Neuronal stem cell (in vitro differentiated cells): ENCODE measurements around the gene RPS2.
"Not testable (repeated sequence)": the region's sequence is repeated elsewhere in the genome, so short reads cannot be mapped to it uniquely, and the experiment has no call there.

Experiments
- DNase-seq: peaks from one replicate; pipeline ENCODE4 v3.0.0-alpha.2; 2013; ENCODE audit warnings: low spot score
- H2AFZ ChIP-seq: one replicate; pipeline ENCODE4 v1.6.1; 2013; ENCODE audit warnings: mild to moderate bottlenecking, low read length, inconsistent platforms
- H2AK5ac ChIP-seq: 2 replicates; pipeline ENCODE4 v1.6.1; 2013; ENCODE audit warnings: low read depth, mild to moderate bottlenecking, inconsistent platforms, low read length, moderate library complexity, mixed read lengths
- H2BK120ac ChIP-seq: 2 replicates; pipeline ENCODE4 v1.6.1; 2013; ENCODE audit warnings: low read depth, mild to moderate bottlenecking, inconsistent platforms, low read length, moderate library complexity, mixed read lengths
- H2BK12ac ChIP-seq: one replicate; pipeline ENCODE4 v1.6.1; 2013; ENCODE audit warnings: low read length, inconsistent platforms
- H2BK15ac ChIP-seq: 2 replicates; pipeline ENCODE4 v1.6.1; 2013; ENCODE audit warnings: mild to moderate bottlenecking, low read length, inconsistent platforms, mixed read lengths
- H2BK5ac ChIP-seq: one replicate; pipeline ENCODE4 v1.6.1; 2013; ENCODE audit warnings: inconsistent platforms, mild to moderate bottlenecking, low read length, moderate library complexity
- H3K14ac ChIP-seq: one replicate; pipeline ENCODE4 v1.6.1; 2013; ENCODE audit warnings: low read length, inconsistent platforms
- H3K18ac ChIP-seq: 2 replicates; pipeline ENCODE4 v1.6.1; 2013; ENCODE audit warnings: low read length, inconsistent platforms
- H3K23ac ChIP-seq: 2 replicates; pipeline ENCODE4 v1.6.1; 2013; ENCODE audit warnings: low read depth, mild to moderate bottlenecking, mixed read lengths, low read length, inconsistent platforms; ENCODE audit not compliant: poor library complexity
- H3K27ac ChIP-seq: replicated peaks from 3 replicates; pipeline ENCODE4 v1.5.1; 2013; ENCODE audit warnings: low read length, inconsistent platforms
- H3K27me3 ChIP-seq, 3 experiments: 2 replicates each; pipeline ENCODE4 v1.6.1; 2013; ENCODE audit warnings: low read length in 3 of 3, mild to moderate bottlenecking in 2 of 3, inconsistent platforms in 1 of 3, low read depth in 1 of 3, mixed read lengths in 1 of 3, moderate library complexity in 1 of 3; ENCODE audit not compliant: control insufficient read depth in 3 of 3, insufficient read depth in 3 of 3
- H3K36me3 ChIP-seq, 2 donors: replicated peaks in 1 of 2; 2 replicates each; pipeline ENCODE4 v1.6.1; 2013; ENCODE audit warnings: low read length in 2 of 2; ENCODE audit not compliant: control insufficient read depth in 2 of 2, insufficient read depth in 2 of 2
- H3K4ac ChIP-seq: 2 replicates; pipeline ENCODE4 v1.6.1; 2013; ENCODE audit warnings: inconsistent platforms, mild to moderate bottlenecking, low read length, moderate library complexity
- H3K4me1 ChIP-seq, 2 donors: 1 replicate in 1 of 2; 2 replicates in 1 of 2; pipeline ENCODE4 v1.6.1; 2013; ENCODE audit warnings: low read length in 2 of 2, low read depth in 1 of 2; ENCODE audit not compliant: control insufficient read depth in 2 of 2, insufficient read depth in 1 of 2
- H3K4me2 ChIP-seq: one replicate; pipeline ENCODE4 v1.6.1; 2013; ENCODE audit warnings: mild to moderate bottlenecking, low read length, inconsistent platforms; ENCODE audit not compliant: insufficient read depth, poor library complexity, severe bottlenecking
- H3K4me3 ChIP-seq, 2 donors: 2 replicates each; pipeline ENCODE4 v1.5.1; 2013; ENCODE audit warnings: low read length in 2 of 2, mild to moderate bottlenecking in 2 of 2, inconsistent platforms in 1 of 2, moderate library complexity in 1 of 2
- H3K79me1 ChIP-seq: one replicate; pipeline ENCODE4 v1.6.1; 2013; ENCODE audit warnings: low read depth, mild to moderate bottlenecking, inconsistent platforms, low read length, moderate library complexity
- H3K9ac ChIP-seq: one replicate; pipeline ENCODE4 v1.6.1; 2013; ENCODE audit warnings: mild to moderate bottlenecking, low read depth, low read length, inconsistent platforms; ENCODE audit not compliant: poor library complexity
- H3K9me3 ChIP-seq, 2 donors: replicated peaks in 1 of 2; 2 replicates each; pipeline versions ENCODE3 to v1.6.1; 2013; ENCODE audit warnings: low read length in 2 of 2, mild to moderate bottlenecking in 2 of 2, inconsistent platforms in 1 of 2, low read depth in 1 of 2, mixed read lengths in 1 of 2, moderate library complexity in 1 of 2; ENCODE audit not compliant: control insufficient read depth in 2 of 2, insufficient read depth in 1 of 2
- H4K8ac ChIP-seq: one replicate; pipeline ENCODE4 v1.6.1; 2013; ENCODE audit warnings: low read depth, mild to moderate bottlenecking, inconsistent platforms, low read length, moderate library complexity
- H4K91ac ChIP-seq: one replicate; pipeline ENCODE4 v1.6.1; 2013; ENCODE audit warnings: low read length, low read depth, mild to moderate bottlenecking, inconsistent platforms; ENCODE audit not compliant: poor library complexity
- WGBS, 2 donors: extraction: QIAGEN DNeasy Blood & Tissue Kit; methylation state at CpG; one replicate each; pipeline ENCODE4 v1.1.7; 2013; ENCODE audit warnings: missing lambda C conversion rate in 2 of 2, mixed read lengths in 1 of 2; ENCODE audit not compliant: insufficient read length in 2 of 2, insufficient replicate concordance in 1 of 2; ENCODE audit errors: extremely low coverage in 2 of 2; 5-methylcytosine and 5-hydroxymethylcytosine counted together

RPS2 gene

GRCh38 chr16:1965396-1966001, 873 bp upstream of the RPS2 start:
- H2AK5ac ChIP-seq: peak overlapping the region; percentile 53
- no peak overlapping the region for H4K91ac ChIP-seq
- peak overlapping the region; percentile 86 to 87 for H3K4me3 ChIP-seq
- peaks cover 13 to 14% of the 10 kb centered on the region in 2 donors for H3K4me1 ChIP-seq
- no peak overlapping the region for H3K14ac ChIP-seq
- H3K23ac ChIP-seq: peak overlapping the region; percentile 98
- no peak overlapping the region for H2BK12ac ChIP-seq
- peak overlapping the region; percentile 87 for H3K4me2 ChIP-seq
- no peaks in the 10 kb centered on the region for H3K27me3 ChIP-seq
- H2BK5ac ChIP-seq: no peak overlapping the region
- no peak overlapping the region for H2BK120ac ChIP-seq
- no peak for DNase-seq
- H3K79me1 ChIP-seq: peaks cover 14% of the 10 kb centered on the region
- peak overlapping the region; percentile 93 for H3K18ac ChIP-seq
- peak overlapping the region; percentile 90 for H2AFZ ChIP-seq
- no peaks in the 10 kb centered on the region for H3K9me3 ChIP-seq
- no peak overlapping the region for H3K27ac ChIP-seq
- peak overlapping the region; percentile 9 for H2BK15ac ChIP-seq
- H3K36me3 ChIP-seq: peaks cover 18 to 35% of the 10 kb centered on the region in 2 donors
- H4K8ac ChIP-seq: no peak overlapping the region
- peak overlapping the region; percentile 94 for H3K9ac ChIP-seq
- WGBS, 2 donors: no CpG with 5 or more reads among the region's 24 CpGs
- no peak overlapping the region for H3K4ac ChIP-seq

- no peak for DNase-seq
- Histone ChIP-seq H3K36me3 (peaks cover 18 to 36% of the 10 kb centered on the region in 2 donors), H4K8ac (no peak overlapping the region), H3K14ac (no peak overlapping the region), H3K27ac (no peak overlapping the region), H2BK120ac (no peak overlapping the region), H3K9me3 (no peaks in the 10 kb centered on the region), H3K4me3 (peak overlapping the region; percentile 87 to 96), H2AFZ (no peak overlapping the region), H2AK5ac (peak overlapping the region; percentile 98), H3K4me1 (peaks cover 14 to 15% of the 10 kb centered on the region in 2 donors), H3K4me2 (peak overlapping the region; percentile 88), H2BK5ac (peak overlapping the region; percentile 88), H2BK15ac (no peak overlapping the region), H3K27me3 (no peaks in the 10 kb centered on the region), H2BK12ac (no peak overlapping the region), H3K79me1 (peaks cover 18% of the 10 kb centered on the region), H4K91ac (no peak overlapping the region), H3K18ac (peak overlapping the region; percentile 94), H3K4ac (no peak overlapping the region), H3K23ac (peak overlapping the region; percentile 0), H3K9ac (peak overlapping the region; percentile 93)
- WGBS, 2 donors: no CpG with 5 or more reads among the region's 44 CpGs
Observed at GRCh38 chr16:1963806-1964505, 670 bp downstream of the RPS2 start.

- not testable (repeated sequence) for H3K27ac ChIP-seq
Observed at GRCh38 chr16:1962161-1963153, 2.2 kb downstream of the RPS2 start.

More at GRCh38 chr16:1962161-1963153, 2.2 kb downstream of the RPS2 start:
- peaks cover 18% of the 10 kb centered on the region for H3K79me1 ChIP-seq
- H3K27me3 ChIP-seq, H3K4ac ChIP-seq, H2BK12ac ChIP-seq, H3K9me3 ChIP-seq, H4K91ac ChIP-seq, H3K4me2 ChIP-seq, H2BK15ac ChIP-seq, H3K18ac ChIP-seq, H2BK120ac ChIP-seq, H4K8ac ChIP-seq, DNase-seq, H2AFZ ChIP-seq, H2BK5ac ChIP-seq, H3K14ac ChIP-seq, H2AK5ac ChIP-seq: not testable (repeated sequence)
- H3K23ac ChIP-seq: peak overlapping the region; percentile 8
- no CpG with 5 or more reads among the region's 37 CpGs for WGBS, 2 donors
- peak overlapping the region in 1 of 2 donors; percentile 23 for H3K4me3 ChIP-seq
- H3K36me3 ChIP-seq: peaks cover 18 to 36% of the 10 kb centered on the region in 2 donors
- peak overlapping the region; percentile 66 for H3K9ac ChIP-seq
- H3K4me1 ChIP-seq: peaks cover 14 to 15% of the 10 kb centered on the region in 2 donors
